Mesendoderm (in vitro differentiated cells): ENCODE results near the gene MSMP.

Source experiments
- DNase-seq: peaks from one replicate; pipeline ENCODE4 v3.0.0; 2013
- H2AK5ac ChIP-seq: 2 replicates; pipeline ENCODE4 v1.6.1; 2013; ENCODE audit warnings: low read length, inconsistent platforms
- H2BK120ac ChIP-seq: 2 replicates; pipeline ENCODE4 v1.6.1; 2013; ENCODE audit warnings: low read depth, mild to moderate bottlenecking, low read length, moderate library complexity, mixed read lengths
- H2BK15ac ChIP-seq: replicated peaks from 2 replicates; pipeline ENCODE4 v1.6.1; 2013; ENCODE audit warnings: low read depth, mild to moderate bottlenecking, moderate library complexity
- H2BK5ac ChIP-seq: 2 replicates; pipeline ENCODE4 v1.6.1; 2013; ENCODE audit warnings: low read length, inconsistent platforms
- H3K18ac ChIP-seq: 2 replicates; pipeline ENCODE4 v1.6.1; 2013; ENCODE audit warnings: mild to moderate bottlenecking, low read length, mixed read lengths
- H3K23ac ChIP-seq: one replicate; pipeline ENCODE4 v1.6.1; 2013; ENCODE audit warnings: low read length
- H3K27ac ChIP-seq: 2 replicates; pipeline ENCODE4 v1.5.1; 2013; ENCODE audit warnings: low read depth, mild to moderate bottlenecking, inconsistent platforms, low read length, moderate library complexity
- H3K27me3 ChIP-seq: 2 replicates; pipeline ENCODE4 v1.6.1; 2013; ENCODE audit warnings: low read length, control low read depth, mild to moderate bottlenecking, inconsistent platforms; ENCODE audit not compliant: insufficient read depth, poor library complexity
- H3K36me3 ChIP-seq: 2 replicates; pipeline ENCODE4 v1.6.1; 2013; ENCODE audit warnings: low read length, inconsistent platforms; ENCODE audit not compliant: control insufficient read depth, insufficient read depth
- H3K4ac ChIP-seq: one replicate; pipeline ENCODE4 v1.6.1; 2013; ENCODE audit warnings: low read depth, mild to moderate bottlenecking, low read length, moderate library complexity
- H3K4me1 ChIP-seq: 2 replicates; pipeline ENCODE4 v1.6.1; 2013; ENCODE audit warnings: low read depth, low read length, inconsistent platforms; ENCODE audit not compliant: control insufficient read depth
- H3K4me2 ChIP-seq: 2 replicates; pipeline ENCODE4 v1.6.1; 2013; ENCODE audit warnings: low read length
- H3K4me3 ChIP-seq: 2 replicates; pipeline ENCODE4 v1.5.1; 2013; ENCODE audit warnings: mild to moderate bottlenecking, low read length
- H3K56ac ChIP-seq: one replicate; pipeline ENCODE4 v1.6.1; 2013; ENCODE audit warnings: low read length
- H3K79me1 ChIP-seq: 2 replicates; pipeline ENCODE4 v1.6.1; 2013; ENCODE audit warnings: low read length, inconsistent platforms
- H3K79me2 ChIP-seq: 2 replicates; pipeline ENCODE4 v1.6.1; 2013; ENCODE audit warnings: mild to moderate bottlenecking, low read length; ENCODE audit not compliant: control insufficient read depth, insufficient read depth
- H3K9ac ChIP-seq: 2 replicates; pipeline ENCODE4 v1.6.1; 2013; ENCODE audit warnings: low read length, inconsistent platforms
- H4K5ac ChIP-seq: one replicate; pipeline ENCODE4 v1.6.1; 2013; ENCODE audit warnings: low read length
- H4K8ac ChIP-seq: one replicate; pipeline ENCODE4 v1.6.1; 2013; ENCODE audit warnings: low read depth, mild to moderate bottlenecking, control low read depth, low read length, moderate library complexity
- WGBS: extraction: QIAGEN DNeasy Blood & Tissue Kit; methylation state at CpG from one replicate; pipeline ENCODE4 v1.1.7; 2013; ENCODE audit warnings: low lambda C conversion rate, missing lambda C conversion rate; ENCODE audit not compliant: insufficient coverage; ENCODE audit errors: extremely low coverage; 5-methylcytosine and 5-hydroxymethylcytosine counted together

MSMP gene

GRCh38 chr9:35728041-35728971, 25.8 kb downstream of the MSMP start:
- H3K18ac ChIP-seq = peak overlapping the region; percentile 72
- peaks cover 50% of the 10 kb centered on the region for H3K79me1 ChIP-seq
- H4K8ac ChIP-seq = peak overlapping the region; percentile 16
- H3K56ac ChIP-seq = peak overlapping the region; percentile 84
- peak overlapping the region; percentile 93 for H3K4ac ChIP-seq
- no peak overlapping the region for H3K4me3 ChIP-seq
- H3K9ac ChIP-seq = peak overlapping the region; percentile 59
- H3K27me3 ChIP-seq = no peaks in the 10 kb centered on the region
- H3K4me2 ChIP-seq = peak overlapping the region; percentile 29
- no peak overlapping the region for H2BK15ac ChIP-seq
- H3K4me1 ChIP-seq = peaks cover 34% of the 10 kb centered on the region
- peak overlapping the region; percentile 38 for H2BK5ac ChIP-seq
- no peak overlapping the region for H4K5ac ChIP-seq
- peak overlapping the region; percentile 47 for H2BK120ac ChIP-seq
- no peak overlapping the region for H2AK5ac ChIP-seq
- H3K79me2 ChIP-seq = peaks cover 46% of the 10 kb centered on the region
- DNase-seq = peak; percentile 98
- WGBS = no CpG with 5 or more reads among the region's 10 CpGs
- H3K27ac ChIP-seq = peak overlapping the region; percentile 84
- peaks cover 12% of the 10 kb centered on the region for H3K36me3 ChIP-seq
- H3K23ac ChIP-seq = no peak overlapping the region

DNA sequence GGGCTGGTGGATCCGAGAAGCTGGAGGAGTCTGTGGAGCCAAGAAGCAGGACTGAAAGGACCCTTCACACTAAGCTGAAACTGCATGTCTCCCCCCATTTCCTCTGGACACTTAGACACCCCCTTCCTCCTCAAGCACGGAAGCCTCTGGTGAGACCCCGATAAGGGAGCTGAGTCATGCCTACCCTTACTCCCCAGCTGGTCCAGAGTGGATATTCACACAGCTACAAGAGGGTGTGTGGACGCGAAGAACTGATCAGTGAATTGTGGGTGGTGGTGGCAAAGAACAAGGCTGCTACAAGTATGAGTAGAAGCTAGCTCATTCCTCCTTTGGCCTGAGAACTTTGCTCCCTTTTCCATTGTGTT, 26.4 kb downstream of the MSMP start:
- H3K23ac ChIP-seq = peak overlapping the region; percentile 17
- H3K9ac ChIP-seq = peak overlapping the region; percentile 59
- H4K5ac ChIP-seq = no peak overlapping the region
- peak overlapping the region; percentile 85 for H2BK5ac ChIP-seq
- H3K18ac ChIP-seq = peak overlapping the region; percentile 44
- H2AK5ac ChIP-seq = peak overlapping the region; percentile 77
- no peak for DNase-seq
- peak overlapping the region; percentile 82 for H2BK120ac ChIP-seq
- H3K56ac ChIP-seq = peak overlapping the region; percentile 84
- H3K27me3 ChIP-seq = no peaks in the 10 kb centered on the region
- no CpG with 5 or more reads among the region's 5 CpGs for WGBS
- H2BK15ac ChIP-seq = no peak overlapping the region
- H3K79me1 ChIP-seq = peaks cover 48% of the 10 kb centered on the region
- peaks cover 34% of the 10 kb centered on the region for H3K4me1 ChIP-seq
- H3K36me3 ChIP-seq = peaks cover 13% of the 10 kb centered on the region
- peaks cover 46% of the 10 kb centered on the region for H3K79me2 ChIP-seq
- H3K4me2 ChIP-seq = peak overlapping the region; percentile 35
- no peak overlapping the region for H4K8ac ChIP-seq
- H3K4me3 ChIP-seq = no peak overlapping the region
- H3K4ac ChIP-seq = peak overlapping the region; percentile 93
- peak overlapping the region; percentile 84 for H3K27ac ChIP-seq

GRCh38 chr9:35726931-35727330, 27.1 kb downstream of the MSMP start:
- Histone ChIP-seq H3K27me3 (no peaks in the 10 kb centered on the region), H3K4me1 (peaks cover 34% of the 10 kb centered on the region), H2AK5ac (peak overlapping the region; percentile 2), H2BK5ac (peak overlapping the region; percentile 17), H3K36me3 (peaks cover 15% of the 10 kb centered on the region), H3K56ac (peak overlapping the region; percentile 84), H3K18ac (peak overlapping the region; percentile 44), H3K4me2 (no peak overlapping the region), H4K5ac (no peak overlapping the region), H2BK15ac (no peak overlapping the region), H3K23ac (peak overlapping the region; percentile 90), H3K27ac (peak overlapping the region; percentile 0), H3K4ac (no peak overlapping the region), H3K79me2 (peaks cover 46% of the 10 kb centered on the region), H3K4me3 (no peak overlapping the region), H3K9ac (peak overlapping the region; percentile 17), H4K8ac (no peak overlapping the region), H2BK120ac (no peak overlapping the region), H3K79me1 (peaks cover 48% of the 10 kb centered on the region)
- WGBS = no CpG with 5 or more reads among the region's 3 CpGs
- DNase-seq = no peak

- peaks cover 25% of the 10 kb centered on the region for H3K4me1 ChIP-seq
- no peak overlapping the region for H2AK5ac ChIP-seq
- peaks cover 33% of the 10 kb centered on the region for H3K79me2 ChIP-seq
- no peak overlapping the region for H3K27ac ChIP-seq
- H3K36me3 ChIP-seq = peaks cover 23% of the 10 kb centered on the region
- H3K23ac ChIP-seq = no peak overlapping the region
- no peaks in the 10 kb centered on the region for H3K27me3 ChIP-seq
- peaks cover 38% of the 10 kb centered on the region for H3K79me1 ChIP-seq
- H2BK120ac ChIP-seq = no peak overlapping the region
- H2BK15ac ChIP-seq = no peak overlapping the region
- no peak overlapping the region for H4K8ac ChIP-seq
- H3K4ac ChIP-seq = no peak overlapping the region
- no peak overlapping the region for H3K56ac ChIP-seq
- H3K18ac ChIP-seq = no peak overlapping the region
- H4K5ac ChIP-seq = no peak overlapping the region
- H3K4me3 ChIP-seq = no peak overlapping the region
- H3K9ac ChIP-seq = no peak overlapping the region
- DNase-seq = peak; percentile 27
- H2BK5ac ChIP-seq = no peak overlapping the region
- no CpG with 5 or more reads among the region's 11 CpGs for WGBS
- no peak overlapping the region for H3K4me2 ChIP-seq
Measured at GRCh38 chr9:35725362-35725761, 28.7 kb downstream of the MSMP start.

GRCh38 chr9:35723908-35724307, 30.2 kb downstream of the MSMP start:
- no peaks in the 10 kb centered on the region for H3K27me3 ChIP-seq
- H2BK120ac ChIP-seq = no peak overlapping the region
- no peak overlapping the region for H4K8ac ChIP-seq
- no peak overlapping the region for H3K18ac ChIP-seq
- WGBS = no CpG with 5 or more reads among the region's 8 CpGs
- no peak overlapping the region for H2AK5ac ChIP-seq
- H3K79me2 ChIP-seq = peaks cover 21% of the 10 kb centered on the region
- H3K56ac ChIP-seq = no peak overlapping the region
- H3K23ac ChIP-seq = no peak overlapping the region
- peaks cover 15% of the 10 kb centered on the region for H3K4me1 ChIP-seq
- peaks cover 34% of the 10 kb centered on the region for H3K36me3 ChIP-seq
- no peak overlapping the region for H3K27ac ChIP-seq
- H3K4me3 ChIP-seq = no peak overlapping the region
- H2BK5ac ChIP-seq = no peak overlapping the region
- H3K9ac ChIP-seq = no peak overlapping the region
- no peak overlapping the region for H3K4ac ChIP-seq
- peaks cover 29% of the 10 kb centered on the region for H3K79me1 ChIP-seq
- H3K4me2 ChIP-seq = no peak overlapping the region
- H4K5ac ChIP-seq = no peak overlapping the region
- no peak overlapping the region for H2BK15ac ChIP-seq
- no peak for DNase-seq
